Renal cortex interstitium (tissue), 15 donors: ENCODE results near the gene CD1D. TPM values are rescaled to one million over a fixed set of nuclear protein-coding genes. Genes with fewer than 3 reads are reported as not detected.

Experiments
- DNase-seq, 11 donors: peaks; one replicate each; pipeline ENCODE4 v3.0.0-alpha.2; 2013; ENCODE audit warnings: low read depth in 9 of 11, low spot score in 4 of 11; ENCODE audit errors: extremely low read depth in 1 of 11
- long read RNA-seq, 16 experiments: transcript quantifications; one replicate each; lab custom pipeline, GENCODE V29; 2026
- polyA plus RNA-seq, 3 donors: library from polyadenylated mRNA; unstranded; fragments of 120-200 nt; gene quantifications; one replicate each; pipeline ENCODE4 v1.2.1, GENCODE V29; 2013; ENCODE audit not compliant: insufficient read length in 3 of 3

CD1D gene
- 1 to 10 TPM; 6.6 to 7.6 (median 7.2) TPM for polyA plus RNA-seq
- long read RNA-seq, donor 1: 0 reads
- long read RNA-seq, donor 2: 0 reads
- long read RNA-seq, donor 3: 0 reads
- long read RNA-seq, donor 4: 0 reads
- long read RNA-seq, donor 5: 0 reads
- long read RNA-seq, donor 6: 0 reads
- long read RNA-seq, donor 7: 0 reads
- long read RNA-seq, donor 8: 0 reads
- long read RNA-seq, donor 9: 0 reads
- long read RNA-seq, donor 10: 0 reads
- long read RNA-seq, donor 11: 0 reads
- long read RNA-seq, donor 12: 0 reads
- long read RNA-seq, donor 13, partial matches to known transcripts: 5 of 5 reads
- long read RNA-seq, donor 13, other reads (novel, unspliced or antisense): 0 of 5 reads
- long read RNA-seq, donor 14: 0 reads
- long read RNA-seq, donor 15: 0 reads
- long read RNA-seq, donor 16, partial matches to known transcripts: 5 of 5 reads
- long read RNA-seq, donor 16, other reads (novel, unspliced or antisense): 0 of 5 reads

DNA sequence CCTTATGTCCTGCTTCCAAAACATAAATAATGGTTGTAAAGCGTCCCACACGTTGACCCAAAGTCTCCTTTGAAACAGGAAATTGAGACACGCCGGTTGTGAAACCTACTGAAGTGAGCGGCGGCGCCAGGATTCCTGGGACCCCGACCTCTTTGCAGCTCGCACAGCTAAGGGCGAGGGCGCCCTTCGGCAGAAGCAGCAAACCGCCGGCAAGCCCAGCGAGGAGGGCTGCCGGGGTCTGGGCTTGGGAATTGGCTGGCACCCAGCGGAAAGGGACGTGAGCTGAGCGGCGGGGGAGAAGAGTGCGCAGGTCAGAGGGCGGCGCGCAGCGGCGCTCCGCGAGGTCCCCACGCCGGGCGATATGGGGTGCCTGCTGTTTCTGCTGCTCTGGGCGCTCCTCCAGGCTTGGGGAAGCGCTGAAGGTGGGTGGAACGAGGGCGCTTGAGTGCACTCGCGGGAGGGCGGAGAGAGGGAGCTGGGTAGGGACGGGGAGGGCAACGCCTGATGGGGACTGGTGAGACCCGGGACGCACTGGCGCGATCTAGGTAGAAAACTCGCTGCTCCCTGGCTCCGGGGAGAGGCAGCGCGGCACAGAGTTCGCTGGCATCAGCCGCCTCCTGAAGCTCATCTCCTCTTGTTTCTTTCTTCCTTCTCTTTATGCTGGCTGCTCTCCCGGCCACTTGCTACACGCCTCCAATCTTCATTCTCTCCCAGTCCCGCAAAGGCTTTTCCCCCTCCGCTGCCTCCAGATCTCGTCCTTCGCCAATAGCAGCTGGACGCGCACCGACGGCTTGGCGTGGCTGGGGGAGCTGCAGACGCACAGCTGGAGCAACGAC lies at the start of gene CD1D:
CD1D (plus strand) TSS at position 155 of the 836 bp plus-strand sequence; CDS start at position 362, 207 bp downstream.
- peak in 8 of 11 donors; percentile 31 to 53 (median 38) for DNase-seq

- no peak for DNase-seq
Observed at GRCh38 chr1:158131217-158131616, 49.5 kb upstream of the CD1D start.

DNA sequence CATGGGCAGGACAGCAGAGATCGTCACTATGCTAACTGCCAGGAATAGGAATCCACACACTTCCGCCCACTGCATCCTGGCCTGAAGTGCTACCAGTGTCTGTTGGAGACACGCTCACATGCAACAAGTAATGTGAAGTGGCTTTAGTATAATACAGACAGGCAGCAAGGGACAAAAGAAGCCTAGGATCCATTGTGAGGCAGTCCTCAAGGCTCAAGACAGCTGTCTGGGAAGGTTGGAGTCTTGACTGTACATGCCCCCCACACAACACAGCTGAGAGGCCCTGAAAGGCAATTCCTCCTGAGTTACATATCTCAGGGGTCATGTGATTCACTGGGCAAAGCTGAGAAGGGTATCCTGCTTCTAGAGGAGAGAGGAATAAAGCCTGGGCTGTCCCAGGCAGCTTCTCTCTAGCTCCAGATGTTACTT lies 39.9 kb upstream of the CD1D start:
- DNase-seq: no peak

DNA sequence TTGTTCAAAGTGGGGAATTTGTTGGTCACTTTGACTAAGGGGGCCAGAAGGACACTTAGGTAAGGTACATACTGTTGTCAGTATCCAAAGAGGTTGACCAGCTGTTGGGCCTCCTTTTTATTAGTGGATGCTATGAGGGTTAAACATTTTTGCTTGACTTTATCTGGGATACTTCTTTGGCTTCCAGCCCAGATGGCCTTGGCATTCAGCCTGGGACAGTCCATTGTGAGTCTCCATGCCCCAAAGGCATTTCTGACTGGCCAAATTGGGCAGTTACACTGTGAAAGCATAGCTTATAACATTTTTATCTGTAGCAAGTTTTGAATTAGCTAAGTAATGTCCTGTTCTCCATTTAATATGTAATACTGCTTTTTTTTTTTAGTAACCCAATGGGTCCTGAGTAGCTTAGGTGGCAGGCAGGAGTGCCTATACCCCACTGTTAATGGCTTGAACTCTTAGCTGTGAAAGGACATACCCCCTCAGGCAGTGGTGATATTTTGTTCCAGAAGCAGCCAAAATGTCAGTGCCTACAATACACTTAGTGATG lies 35.4 kb upstream of the CD1D start:
- DNase-seq: no peak

DNA sequence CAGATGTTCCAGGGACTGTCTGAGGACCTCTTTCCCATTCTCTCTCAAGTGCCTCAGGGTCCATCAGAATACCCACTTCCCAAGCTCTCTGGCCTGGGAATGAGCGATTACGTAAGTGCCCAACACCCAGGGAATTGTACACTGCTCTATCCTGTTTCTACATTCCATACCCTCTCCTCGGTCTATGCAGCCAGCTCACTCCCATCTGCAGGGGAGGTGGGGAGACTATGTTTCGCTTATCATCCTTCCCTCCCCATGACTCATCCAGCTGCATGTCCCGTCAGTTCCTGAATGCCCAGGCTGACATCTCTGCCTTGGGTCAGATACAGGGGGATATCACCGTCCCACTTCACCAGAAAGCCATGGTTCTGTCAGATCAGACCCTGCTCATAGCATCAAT lies 34.5 kb upstream of the CD1D start:
- DNase-seq: no peak

DNA sequence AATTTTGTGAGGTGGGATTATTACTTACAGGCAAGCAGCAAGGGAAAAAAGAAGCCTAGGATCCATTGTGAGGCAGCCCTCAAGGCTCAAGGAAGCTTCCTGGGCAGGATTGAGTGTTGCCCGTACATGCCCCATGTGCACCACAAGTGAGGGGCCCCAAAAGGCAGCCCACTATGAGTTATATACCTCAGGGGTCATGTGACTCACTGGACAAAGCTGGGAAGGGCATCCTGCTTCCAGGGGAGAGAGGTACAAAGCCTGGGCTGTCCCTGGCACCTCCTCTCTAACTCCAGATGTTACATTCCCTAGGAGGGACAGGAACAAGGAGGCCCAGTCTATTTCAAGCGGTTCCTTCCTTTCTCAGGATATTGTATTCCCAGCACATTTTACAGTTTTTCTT lies 34.0 kb upstream of the CD1D start:
- DNase-seq: no peak

- DNase-seq: no peak
Observed at GRCh38 chr1:158147401-158147800, 33.3 kb upstream of the CD1D start.

GRCh38 chr1:158147869-158148268 lies 32.8 kb upstream of the CD1D start:
- no peak for DNase-seq

GRCh38 chr1:158148468-158148867 lies 32.2 kb upstream of the CD1D start:
- DNase-seq: no peak

DNA sequence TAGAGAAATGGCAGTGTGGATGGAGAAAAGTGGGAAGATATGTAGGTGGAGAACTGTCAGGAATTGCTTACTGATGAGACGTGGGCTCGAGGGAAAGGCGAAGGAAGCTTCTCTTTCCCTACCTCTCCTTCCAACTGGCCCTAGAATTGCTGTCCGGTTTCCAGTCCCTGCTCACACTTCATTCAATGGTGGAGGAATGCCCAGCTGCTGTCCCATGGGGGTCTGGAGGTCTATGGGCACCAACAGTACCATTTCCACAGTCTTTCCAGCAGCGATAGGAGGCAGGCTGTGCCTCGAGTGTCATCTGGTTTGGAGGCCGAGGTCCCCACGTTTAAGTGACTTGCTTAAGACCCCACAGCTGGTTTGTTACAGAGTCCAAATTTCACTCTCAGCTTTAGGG lies 31.5 kb upstream of the CD1D start:
- DNase-seq: no peak

- DNase-seq: peak; percentile 78 to 94 (median 89)
Observed at GRCh38 chr1:158149577-158150269, 31.0 kb upstream of the CD1D start.

DNA sequence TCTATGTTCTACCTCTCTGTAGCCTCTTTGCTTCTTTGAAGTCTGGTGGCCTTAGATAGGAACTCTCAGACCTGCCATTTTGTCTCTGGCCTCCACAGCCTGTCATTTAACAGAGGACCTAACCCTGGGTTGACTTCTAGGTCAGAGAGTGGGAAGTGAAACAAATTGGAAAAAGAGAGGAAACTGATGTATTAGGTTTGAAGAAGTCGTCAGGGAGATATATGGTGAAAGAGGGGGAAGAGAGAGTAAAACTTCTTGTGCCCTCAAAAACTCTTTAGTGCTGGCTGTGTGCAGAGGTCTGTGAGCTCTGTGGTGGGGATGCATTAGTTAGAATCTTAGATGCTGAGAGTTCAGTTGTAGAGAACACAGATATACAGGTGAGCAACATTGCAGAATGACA lies 30.2 kb upstream of the CD1D start:
- DNase-seq: no peak

GRCh38 chr1:158153179-158153578 lies 27.5 kb upstream of the CD1D start:
- DNase-seq: no peak

- DNase-seq: no peak
Observed at GRCh38 chr1:158153746-158154444, 26.8 kb upstream of the CD1D start.

GRCh38 chr1:158154501-158154900 lies 26.2 kb upstream of the CD1D start:
- DNase-seq: no peak

- no peak for DNase-seq
Observed at GRCh38 chr1:158155673-158156072, 25.0 kb upstream of the CD1D start.

DNA sequence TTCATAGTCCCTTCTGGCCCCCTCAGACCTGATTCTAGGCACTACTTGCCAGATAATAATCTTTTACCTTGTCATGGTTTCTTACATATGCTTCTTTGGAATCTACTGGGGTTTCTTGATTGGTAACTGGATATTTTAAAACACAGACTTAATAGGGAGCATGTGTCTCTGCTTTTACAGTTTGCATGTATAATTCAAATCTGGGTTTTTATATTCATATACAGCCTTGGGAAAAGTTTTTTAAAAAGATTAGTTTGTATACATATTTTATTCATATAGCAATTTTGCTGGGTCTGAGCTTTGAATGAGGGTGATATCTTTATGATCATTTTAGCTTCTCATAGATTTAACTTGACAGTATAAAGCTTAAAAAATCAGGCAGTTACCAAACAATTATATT lies 21.1 kb upstream of the CD1D start:
- no peak for DNase-seq

DNA sequence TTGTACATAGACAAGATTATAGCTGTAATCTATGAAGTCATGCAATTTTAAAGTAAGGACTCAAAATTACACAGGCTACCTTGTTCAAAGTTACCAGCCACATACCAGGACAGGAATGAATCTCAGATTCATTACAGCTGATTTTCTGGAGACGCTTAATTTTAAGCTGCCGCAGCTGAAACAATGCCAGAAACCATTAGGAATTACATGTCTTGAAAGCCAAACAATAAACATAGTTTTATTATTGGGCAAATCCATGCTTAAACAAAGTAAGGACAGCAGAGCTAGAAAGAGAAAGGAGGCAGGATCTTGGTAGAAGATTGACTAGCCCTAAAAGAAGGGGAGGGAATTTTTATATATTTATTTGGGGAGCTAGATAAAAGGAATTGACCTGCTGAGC lies 19.2 kb upstream of the CD1D start:
- DNase-seq: no peak
